Measurements from ENCODE around the gene CCL11.

DNA sequence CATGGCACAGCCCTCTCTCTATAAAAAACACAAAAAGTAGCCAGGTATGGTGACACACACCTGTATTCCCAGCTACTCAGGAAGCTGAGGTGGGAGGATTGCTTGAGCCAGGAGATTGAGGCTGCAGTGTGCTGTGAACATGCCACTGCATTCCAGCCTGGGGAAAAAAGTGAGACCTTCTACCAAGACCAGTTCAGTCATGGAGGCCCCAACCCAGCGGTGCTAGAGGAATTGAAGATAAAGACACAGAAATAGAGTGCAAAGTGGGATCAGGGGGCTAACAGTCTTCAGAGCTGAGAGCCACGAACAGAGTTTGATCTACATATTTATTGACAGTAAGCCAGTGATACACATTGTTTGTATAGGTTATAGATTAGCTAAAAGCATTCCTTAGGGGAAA is 18.1 kb downstream of the CCL11 start:
- no peak for TF ChIP-seq JUND (IDR thresholded peaks at IDR 0.05)
- TF ChIP-seq CTCF (IDR thresholded peaks at IDR 0.05): no peak
- TF ChIP-seq, protein P1, sequence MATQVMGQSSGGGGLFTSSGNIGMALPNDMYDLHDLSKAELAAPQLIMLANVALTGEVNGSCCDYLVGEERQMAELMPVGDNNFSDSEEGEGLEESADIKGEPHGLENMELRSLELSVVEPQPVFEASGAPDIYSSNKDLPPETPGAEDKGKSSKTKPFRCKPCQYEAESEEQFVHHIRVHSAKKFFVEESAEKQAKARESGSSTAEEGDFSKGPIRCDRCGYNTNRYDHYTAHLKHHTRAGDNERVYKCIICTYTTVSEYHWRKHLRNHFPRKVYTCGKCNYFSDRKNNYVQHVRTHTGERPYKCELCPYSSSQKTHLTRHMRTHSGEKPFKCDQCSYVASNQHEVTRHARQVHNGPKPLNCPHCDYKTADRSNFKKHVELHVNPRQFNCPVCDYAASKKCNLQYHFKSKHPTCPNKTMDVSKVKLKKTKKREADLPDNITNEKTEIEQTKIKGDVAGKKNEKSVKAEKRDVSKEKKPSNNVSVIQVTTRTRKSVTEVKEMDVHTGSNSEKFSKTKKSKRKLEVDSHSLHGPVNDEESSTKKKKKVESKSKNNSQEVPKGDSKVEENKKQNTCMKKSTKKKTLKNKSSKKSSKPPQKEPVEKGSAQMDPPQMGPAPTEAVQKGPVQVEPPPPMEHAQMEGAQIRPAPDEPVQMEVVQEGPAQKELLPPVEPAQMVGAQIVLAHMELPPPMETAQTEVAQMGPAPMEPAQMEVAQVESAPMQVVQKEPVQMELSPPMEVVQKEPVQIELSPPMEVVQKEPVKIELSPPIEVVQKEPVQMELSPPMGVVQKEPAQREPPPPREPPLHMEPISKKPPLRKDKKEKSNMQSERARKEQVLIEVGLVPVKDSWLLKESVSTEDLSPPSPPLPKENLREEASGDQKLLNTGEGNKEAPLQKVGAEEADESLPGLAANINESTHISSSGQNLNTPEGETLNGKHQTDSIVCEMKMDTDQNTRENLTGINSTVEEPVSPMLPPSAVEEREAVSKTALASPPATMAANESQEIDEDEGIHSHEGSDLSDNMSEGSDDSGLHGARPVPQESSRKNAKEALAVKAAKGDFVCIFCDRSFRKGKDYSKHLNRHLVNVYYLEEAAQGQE (IDR thresholded peaks at IDR 0.05; ENCODE audit: low read depth, low read length): no peak
- no peak for TF ChIP-seq YY1 (IDR thresholded peaks at IDR 0.05; ENCODE audit: low read depth)
- no peak for TF ChIP-seq EP300 (IDR thresholded peaks at IDR 0.05; ENCODE audit: borderline replicate concordance in 1 of 2, low read depth in 1 of 2, low read length in 1 of 2)
- TF ChIP-seq SIN3A (IDR thresholded peaks at IDR 0.05; ENCODE audit: borderline replicate concordance, low read depth, low read length): no peak
- TF ChIP-seq POLR2AphosphoS5 (IDR thresholded peaks at IDR 0.05; ENCODE audit: low read depth, low read length): no peak
- TF ChIP-seq, protein P2, sequence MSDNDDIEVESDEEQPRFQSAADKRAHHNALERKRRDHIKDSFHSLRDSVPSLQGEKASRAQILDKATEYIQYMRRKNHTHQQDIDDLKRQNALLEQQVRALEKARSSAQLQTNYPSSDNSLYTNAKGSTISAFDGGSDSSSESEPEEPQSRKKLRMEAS (IDR thresholded peaks at IDR 0.05; ENCODE audit: low read depth): no peak
- TF ChIP-seq FOXJ3 (CRISPR knock-in tag; IDR thresholded peaks at IDR 0.05): no peak
- TF ChIP-seq EZH2phosphoT487 (IDR thresholded peaks at IDR 0.05; ENCODE audit: borderline replicate concordance, low read depth): no peak
- TF ChIP-seq MEF2A (IDR thresholded peaks at IDR 0.05; ENCODE audit: borderline replicate concordance, low read depth): no peak
- no peak for TF ChIP-seq TAF1 (IDR thresholded peaks at IDR 0.05; ENCODE audit: borderline replicate concordance, low read depth, low read length)

Measured in SK-N-SH (cell line).